Endothelial cell of umbilical vein (primary cell): ENCODE measurements around the gene OR4D2.

Experiments used
- EZH2 ChIP-seq: IDR thresholded peaks from 2 replicates; pipeline ENCODE4 v1.6.1; 2012; ENCODE audit warnings: borderline replicate concordance, low read depth, mild to moderate bottlenecking, moderate library complexity, low read length, inconsistent platforms; ENCODE audit not compliant: severe bottlenecking
- FOS ChIP-seq: IDR thresholded peaks from 2 replicates; pipeline ENCODE4 v1.6.1; 2011; ENCODE audit warnings: mild to moderate bottlenecking, low read length, moderate library complexity, borderline replicate concordance; ENCODE audit not compliant: insufficient read depth
- GATA2 ChIP-seq: IDR thresholded peaks from 2 replicates; pipeline ENCODE4 v1.7.0; 2011; ENCODE audit warnings: low read depth, mild to moderate bottlenecking, moderate library complexity, mixed read lengths, low read length; ENCODE audit not compliant: insufficient read length, insufficient read depth
- JUN ChIP-seq: IDR thresholded peaks from 2 replicates; pipeline ENCODE4 v1.6.1; 2011; ENCODE audit warnings: borderline replicate concordance, low read depth; ENCODE audit not compliant: insufficient read length, insufficient read depth
- MYC ChIP-seq: IDR thresholded peaks from one replicate; pipeline ENCODE4 v1.6.1; 2011; ENCODE audit warnings: mild to moderate bottlenecking, low read depth, low read length
- POLR2A ChIP-seq: IDR thresholded peaks from 2 replicates; pipeline ENCODE4 v1.6.1; 2012; ENCODE audit warnings: low read depth, mild to moderate bottlenecking, control low read depth, low read length
- POLR2AphosphoS5 ChIP-seq: IDR thresholded peaks from 2 replicates; pipeline ENCODE4 v1.6.1; 2012; ENCODE audit warnings: low read depth, mild to moderate bottlenecking, control low read depth, low read length, moderate library complexity; ENCODE audit not compliant: insufficient read depth
- TF ChIP-seq, protein P1 (sequence below), 2 donors: IDR thresholded peaks; 1 replicate in 1 of 2; 2 replicates in 1 of 2; pipeline ENCODE4 v1.5.1; 2011; ENCODE audit warnings: low read length in 2 of 2, mild to moderate bottlenecking in 2 of 2, moderate library complexity in 2 of 2, control low read depth in 1 of 2, inconsistent platforms in 1 of 2, low read depth in 1 of 2; ENCODE audit not compliant: insufficient read depth in 1 of 2; ENCODE audit errors: extremely low read depth in 1 of 2
- TF ChIP-seq, protein P2 (sequence below): IDR thresholded peaks from 2 replicates; pipeline ENCODE4 v1.6.1; 2011; ENCODE audit not compliant: insufficient read depth, insufficient read length

DNA sequence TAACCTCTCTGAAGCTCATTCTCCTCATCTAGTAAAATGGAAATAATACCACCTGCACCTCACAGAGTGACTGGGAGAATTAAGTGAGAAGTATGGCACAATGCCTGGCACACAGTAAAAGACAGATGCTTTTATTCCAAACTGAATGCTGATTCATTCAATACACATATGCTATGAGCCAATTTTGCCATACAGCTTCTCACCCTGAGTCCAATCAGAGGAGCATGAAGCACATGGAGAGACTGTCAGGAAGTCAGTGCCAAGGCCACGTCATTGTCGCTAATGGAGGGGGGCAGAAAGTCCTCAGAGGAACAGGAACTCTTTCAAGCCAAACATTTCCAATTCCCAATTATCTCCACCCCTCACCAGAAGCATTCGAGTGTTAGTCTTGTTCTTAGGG, 40.7 kb downstream of the OR4D2 start:
- TF ChIP-seq, protein P1, sequence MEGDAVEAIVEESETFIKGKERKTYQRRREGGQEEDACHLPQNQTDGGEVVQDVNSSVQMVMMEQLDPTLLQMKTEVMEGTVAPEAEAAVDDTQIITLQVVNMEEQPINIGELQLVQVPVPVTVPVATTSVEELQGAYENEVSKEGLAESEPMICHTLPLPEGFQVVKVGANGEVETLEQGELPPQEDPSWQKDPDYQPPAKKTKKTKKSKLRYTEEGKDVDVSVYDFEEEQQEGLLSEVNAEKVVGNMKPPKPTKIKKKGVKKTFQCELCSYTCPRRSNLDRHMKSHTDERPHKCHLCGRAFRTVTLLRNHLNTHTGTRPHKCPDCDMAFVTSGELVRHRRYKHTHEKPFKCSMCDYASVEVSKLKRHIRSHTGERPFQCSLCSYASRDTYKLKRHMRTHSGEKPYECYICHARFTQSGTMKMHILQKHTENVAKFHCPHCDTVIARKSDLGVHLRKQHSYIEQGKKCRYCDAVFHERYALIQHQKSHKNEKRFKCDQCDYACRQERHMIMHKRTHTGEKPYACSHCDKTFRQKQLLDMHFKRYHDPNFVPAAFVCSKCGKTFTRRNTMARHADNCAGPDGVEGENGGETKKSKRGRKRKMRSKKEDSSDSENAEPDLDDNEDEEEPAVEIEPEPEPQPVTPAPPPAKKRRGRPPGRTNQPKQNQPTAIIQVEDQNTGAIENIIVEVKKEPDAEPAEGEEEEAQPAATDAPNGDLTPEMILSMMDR (IDR thresholded peaks at IDR 0.05; ENCODE audit: extremely low read depth in 1 of 2, insufficient read depth in 1 of 2, low read depth in 1 of 2, low read length in 2 of 2) = no peak
- no peak for TF ChIP-seq POLR2AphosphoS5
- no peak for TF ChIP-seq POLR2A
- no peak for TF ChIP-seq EZH2
- TF ChIP-seq, protein P2, sequence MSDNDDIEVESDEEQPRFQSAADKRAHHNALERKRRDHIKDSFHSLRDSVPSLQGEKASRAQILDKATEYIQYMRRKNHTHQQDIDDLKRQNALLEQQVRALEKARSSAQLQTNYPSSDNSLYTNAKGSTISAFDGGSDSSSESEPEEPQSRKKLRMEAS = no peak
- no peak for TF ChIP-seq MYC
- TF ChIP-seq GATA2 = no peak
- no peak for TF ChIP-seq FOS
- TF ChIP-seq JUN = no peak
